IPS DF 6.9 (cell line): ENCODE results near the gene SNX14.
"Not testable (repeated sequence)": the region's sequence is repeated elsewhere in the genome, so short reads cannot be mapped to it uniquely, and the experiment has no call there.

Experiments
- DNase-seq: peaks from one replicate; pipeline ENCODE4 v3.0.0-alpha.2; 2013; ENCODE audit warnings: low read depth, low spot score
- H3K27ac ChIP-seq: one replicate; pipeline ENCODE4 v1.5.1; 2013; ENCODE audit warnings: low read length, control low read depth
- H3K27me3 ChIP-seq: 2 replicates; pipeline ENCODE4 v1.6.1; 2013; ENCODE audit warnings: mild to moderate bottlenecking, low read length; ENCODE audit not compliant: control insufficient read depth, insufficient read depth
- H3K36me3 ChIP-seq: 2 replicates; pipeline ENCODE4 v1.6.1; 2013; ENCODE audit warnings: low read length; ENCODE audit not compliant: control insufficient read depth, insufficient read depth
- H3K4me1 ChIP-seq: 2 replicates; pipeline ENCODE4 v1.6.1; 2013; ENCODE audit warnings: low read length; ENCODE audit not compliant: control insufficient read depth, insufficient read depth
- H3K4me3 ChIP-seq: 2 replicates; pipeline ENCODE4 v1.5.1; 2013; ENCODE audit warnings: mild to moderate bottlenecking, low read length
- H3K9me3 ChIP-seq: 2 replicates; pipeline ENCODE4 v1.6.1; 2013; ENCODE audit warnings: low read length, inconsistent platforms; ENCODE audit not compliant: control insufficient read depth, insufficient read depth
- WGBS: extraction: QIAGEN DNeasy Blood & Tissue Kit; methylation state at CpG from one replicate; pipeline ENCODE4 v1.1.7; 2013; ENCODE audit warnings: mixed read lengths, missing lambda C conversion rate; ENCODE audit not compliant: insufficient read length, insufficient coverage; 5-methylcytosine and 5-hydroxymethylcytosine counted together

The SNX14 gene

DNA sequence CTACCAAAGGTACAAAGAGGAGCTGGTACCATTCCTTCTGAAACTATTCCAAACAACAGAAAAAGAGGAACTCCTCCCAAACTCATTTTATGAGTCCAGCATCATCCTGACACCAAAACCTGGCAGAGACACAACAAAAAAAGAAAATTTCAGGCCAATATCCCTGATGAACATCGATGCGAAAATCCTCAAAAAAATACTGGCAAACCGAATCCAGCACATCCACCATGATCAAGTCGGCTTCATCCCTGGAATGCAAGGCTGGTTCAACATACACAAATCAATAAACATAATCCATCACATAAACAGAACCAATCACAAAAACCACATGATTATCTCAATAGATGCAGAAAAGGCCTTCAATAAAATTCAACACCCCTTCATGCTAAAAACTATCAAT, 10.8 kb downstream of the SNX14 start:
- H3K27me3 ChIP-seq, H3K4me1 ChIP-seq, H3K4me3 ChIP-seq, DNase-seq, H3K9me3 ChIP-seq, H3K36me3 ChIP-seq, H3K27ac ChIP-seq: not testable (repeated sequence)
- WGBS, result no CpG with 5 or more reads among the region's 4 CpGs

DNA sequence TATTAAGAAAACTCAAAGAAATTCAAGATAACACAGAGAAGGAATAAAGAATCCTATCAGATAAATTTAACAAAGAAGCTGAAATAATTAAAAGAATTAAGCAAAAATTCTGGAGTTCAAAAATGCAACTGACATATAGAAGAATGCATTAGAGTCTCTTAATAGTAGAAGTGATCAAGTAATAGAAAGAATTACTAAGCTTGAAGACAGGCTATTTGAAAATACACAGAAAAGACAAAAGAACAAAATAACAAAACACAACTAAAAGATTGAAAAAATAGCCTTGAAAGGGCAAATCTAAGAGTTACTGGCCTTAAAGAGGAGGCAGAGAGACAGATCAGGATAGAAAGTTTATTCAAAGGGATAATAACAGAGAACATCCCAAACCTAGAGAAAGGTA, 12.1 kb downstream of the SNX14 start:
- Histone ChIP-seq H3K4me1 (peaks cover 4% of the 10 kb centered on the region; the same call in 1 of the 2 replicates), H3K27me3 (no peaks in the 10 kb centered on the region), H3K27ac (no peak overlapping the region), H3K36me3 (no peaks in the 10 kb centered on the region), H3K4me3 (no peak overlapping the region), H3K9me3 (no peaks in the 10 kb centered on the region)
- no peak for DNase-seq

DNA sequence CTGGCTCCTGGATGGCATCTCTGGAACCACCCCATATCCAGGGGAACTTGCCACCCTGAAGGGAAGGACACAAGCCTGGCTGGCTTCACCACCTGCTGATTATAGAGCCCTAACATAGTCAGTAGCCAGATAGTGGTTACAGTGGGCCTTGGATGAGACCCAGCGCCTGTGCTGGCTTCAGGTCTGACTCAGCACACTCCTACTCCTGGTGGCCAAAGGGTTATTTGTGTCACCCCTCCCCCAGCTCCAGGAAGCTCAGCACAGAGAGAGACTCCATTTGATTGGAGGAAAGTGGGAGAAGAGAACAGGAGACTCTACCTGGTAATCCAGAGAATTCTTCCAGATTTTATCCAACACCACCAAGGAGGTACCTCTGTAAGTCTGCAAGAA, 12.8 kb downstream of the SNX14 start:
- H3K4me3 ChIP-seq, result no peak overlapping the region
- no CpG with 5 or more reads among the region's 1 CpG for WGBS

DNA sequence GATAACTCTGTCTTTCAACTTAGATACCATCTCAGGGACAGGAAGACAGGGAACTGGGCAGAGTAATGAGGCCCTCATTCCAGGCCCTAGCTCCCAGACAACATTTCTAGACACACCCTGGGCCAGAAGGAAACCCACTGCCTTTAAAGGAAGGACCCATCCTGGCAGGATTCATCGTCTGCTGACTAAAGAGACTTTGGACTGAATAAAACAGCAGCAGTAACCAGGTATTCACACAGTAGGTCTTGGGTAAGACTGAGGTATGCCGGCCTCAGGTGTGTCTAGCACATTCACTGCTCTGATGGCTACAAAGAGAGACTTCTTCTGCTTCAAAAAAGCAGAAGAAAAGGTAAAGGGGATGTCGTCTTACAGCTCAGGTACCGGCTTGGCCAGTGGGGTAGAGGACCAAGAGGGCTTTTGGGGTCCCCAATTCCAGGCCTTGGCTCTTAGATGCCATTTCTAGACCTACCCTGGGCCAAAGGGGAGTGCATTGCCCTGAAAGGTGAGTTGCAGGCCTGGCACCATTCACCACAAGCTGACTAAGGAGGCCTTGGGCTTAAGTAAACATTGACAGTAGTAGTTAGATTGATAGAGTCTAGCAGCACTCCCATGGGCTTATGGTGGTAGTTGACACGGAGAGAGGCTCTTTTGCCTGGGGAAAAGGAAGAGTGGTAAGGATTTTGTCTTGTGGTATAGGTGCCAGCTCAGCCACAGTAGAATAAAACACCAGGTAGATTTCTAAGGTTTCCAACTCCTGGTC, 13.4 kb downstream of the SNX14 start:
- no peaks in the 10 kb centered on the region for H3K9me3 ChIP-seq
- H3K4me3 ChIP-seq, result no peak overlapping the region
- no peak for DNase-seq

More for the DNA sequence above, 12.8 kb downstream of the SNX14 start:
- no peak for DNase-seq
- Histone ChIP-seq H3K27me3 (no peaks in the 10 kb centered on the region), H3K4me1 (peaks cover 4% of the 10 kb centered on the region; the same call in 1 of the 2 replicates), H3K27ac (no peak overlapping the region), H3K9me3 (no peaks in the 10 kb centered on the region), H3K36me3 (no peaks in the 10 kb centered on the region)

DNA sequence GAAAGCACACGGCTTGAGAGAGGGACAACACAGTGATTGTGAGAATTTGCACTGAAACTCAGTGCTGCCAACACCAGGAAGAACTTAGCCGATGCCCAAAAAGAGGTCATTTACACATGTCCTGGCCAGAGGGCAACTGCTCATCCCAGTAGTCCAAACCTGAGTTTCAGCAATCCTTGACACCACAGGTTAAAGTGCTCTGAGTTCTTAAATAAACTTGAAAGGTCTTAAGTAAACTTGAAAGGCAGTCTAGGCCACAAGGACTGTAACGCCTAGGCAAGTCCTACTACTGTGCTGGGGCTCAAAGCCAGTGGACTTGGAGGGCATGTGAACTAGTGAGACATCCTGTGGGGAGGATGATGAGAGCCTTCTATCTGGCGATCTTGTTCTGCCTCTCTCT, 14.1 kb downstream of the SNX14 start:
- peaks cover 4% of the 10 kb centered on the region; the same call in 1 of the 2 replicates for H3K4me1 ChIP-seq
- DNase-seq, result no peak
- no peaks in the 10 kb centered on the region for H3K9me3 ChIP-seq
- H3K27ac ChIP-seq, result no peak overlapping the region
- no peaks in the 10 kb centered on the region for H3K27me3 ChIP-seq
- no peak overlapping the region for H3K4me3 ChIP-seq
- WGBS, result no CpG with 5 or more reads among the region's 4 CpGs
- H3K36me3 ChIP-seq, result no peaks in the 10 kb centered on the region

More for the DNA sequence above, 13.4 kb downstream of the SNX14 start:
- H3K27me3 ChIP-seq, result no peaks in the 10 kb centered on the region
- WGBS, result no CpG with 5 or more reads among the region's 5 CpGs
- H3K36me3 ChIP-seq, result no peaks in the 10 kb centered on the region
- no peak overlapping the region for H3K27ac ChIP-seq
- H3K4me1 ChIP-seq, result peaks cover 4% of the 10 kb centered on the region; the same call in 1 of the 2 replicates

DNA sequence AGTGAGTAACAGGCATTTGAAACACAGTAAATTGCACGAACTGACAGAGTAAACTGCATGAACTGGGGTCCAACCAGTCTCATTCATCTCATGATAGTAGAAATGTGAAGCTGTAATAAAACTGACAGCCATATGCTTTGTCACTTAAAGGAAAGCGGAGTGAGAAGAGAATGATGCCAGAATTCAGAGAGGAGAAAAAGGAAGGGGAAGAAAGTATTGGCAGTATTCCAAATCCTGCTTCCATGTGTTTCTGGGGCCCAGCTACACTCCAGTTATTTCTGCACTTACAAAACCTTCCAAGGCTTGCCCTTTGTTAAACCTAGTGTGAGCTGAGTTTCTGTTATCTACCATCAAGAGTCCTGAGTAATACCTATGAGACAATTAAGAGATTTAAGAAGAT, 17.2 kb downstream of the SNX14 start:
- WGBS, result no CpG with 5 or more reads among the region's 2 CpGs
- no peak for DNase-seq

DNA sequence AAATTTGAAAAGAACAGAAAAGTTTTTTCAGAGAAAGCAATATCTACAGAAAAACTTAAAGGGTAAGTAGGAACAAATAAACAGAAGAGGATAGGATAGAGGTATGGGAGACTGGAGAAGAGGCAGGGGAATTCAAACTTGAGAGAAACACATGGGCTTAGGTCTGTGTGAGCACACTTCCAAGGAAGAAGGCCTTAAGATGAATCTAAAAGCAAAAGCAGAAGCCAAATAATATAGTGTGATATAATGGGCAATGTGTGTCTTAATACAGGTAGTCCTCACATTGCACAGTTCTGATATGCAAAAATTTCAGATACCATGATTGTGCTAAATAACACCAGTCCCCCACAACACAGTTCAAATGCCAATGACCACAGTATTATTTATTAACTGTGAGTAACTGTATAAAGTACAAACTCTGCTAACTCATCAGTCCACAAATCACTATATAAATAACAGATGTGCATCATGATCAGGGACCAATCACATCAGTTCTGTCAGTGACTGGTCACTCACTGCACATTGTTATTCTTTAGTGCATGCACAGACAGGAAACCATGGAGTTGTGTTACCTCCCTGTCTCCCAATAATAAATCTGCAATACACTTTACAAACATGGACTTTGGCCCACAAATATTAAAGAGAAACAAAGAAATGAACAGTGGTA, 18.6 kb downstream of the SNX14 start:
- H3K36me3 ChIP-seq, result no peaks in the 10 kb centered on the region
- no peak overlapping the region for H3K27ac ChIP-seq
- H3K27me3 ChIP-seq, result no peaks in the 10 kb centered on the region
- no peak overlapping the region for H3K4me3 ChIP-seq
- DNase-seq, result no peak
- no peaks in the 10 kb centered on the region for H3K9me3 ChIP-seq
- no peaks in the 10 kb centered on the region for H3K4me1 ChIP-seq

More for the DNA sequence above, 17.2 kb downstream of the SNX14 start:
- Histone ChIP-seq H3K27ac (no peak overlapping the region), H3K36me3 (no peaks in the 10 kb centered on the region), H3K4me1 (peaks cover 4% of the 10 kb centered on the region; the same call in 1 of the 2 replicates), H3K9me3 (no peaks in the 10 kb centered on the region), H3K4me3 (no peak overlapping the region), H3K27me3 (no peaks in the 10 kb centered on the region)

DNA sequence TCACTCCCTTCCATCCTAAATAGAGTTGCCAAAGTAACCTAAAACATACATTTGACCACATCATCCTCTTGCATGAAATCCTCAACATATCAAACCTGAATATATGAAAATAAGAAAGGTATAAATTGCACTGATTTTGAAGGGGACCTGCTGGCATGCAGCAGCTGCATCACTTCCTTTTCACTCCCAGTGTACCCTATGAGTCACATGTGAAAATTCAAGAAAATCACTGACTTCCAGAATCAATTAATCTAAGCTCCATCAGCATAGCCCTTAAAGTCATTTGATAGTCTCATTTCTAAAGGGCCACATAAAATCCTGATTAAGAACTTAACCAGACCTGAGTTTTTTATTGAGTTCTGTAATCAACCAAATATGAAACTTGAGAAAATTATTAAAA, 24.3 kb downstream of the SNX14 start:
- Histone ChIP-seq H3K4me3 (no peak overlapping the region), H3K9me3 (no peaks in the 10 kb centered on the region), H3K36me3 (no peaks in the 10 kb centered on the region), H3K4me1 (no peaks in the 10 kb centered on the region), H3K27ac (no peak overlapping the region), H3K27me3 (no peaks in the 10 kb centered on the region)
- DNase-seq, result no peak

DNA sequence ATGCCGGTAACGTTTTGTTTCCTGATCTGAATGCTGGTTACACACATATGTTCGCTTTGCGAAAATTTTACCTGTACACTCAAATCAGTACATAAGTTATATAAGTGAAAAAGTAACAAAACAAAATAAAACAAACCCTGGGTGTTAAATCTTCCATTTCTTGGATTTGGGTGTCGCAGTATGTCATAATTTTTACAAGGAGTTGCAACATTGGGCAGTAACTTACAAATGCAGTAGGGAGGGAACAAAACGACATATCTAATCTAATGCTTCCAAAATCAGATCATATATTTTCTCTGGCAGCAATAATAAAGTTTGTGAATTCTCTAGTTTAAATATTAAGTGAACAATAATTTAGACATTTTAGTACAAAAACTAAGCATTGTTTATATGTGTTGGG, 25.2 kb downstream of the SNX14 start:
- Histone ChIP-seq H3K9me3 (no peaks in the 10 kb centered on the region), H3K36me3 (no peaks in the 10 kb centered on the region), H3K27me3 (no peaks in the 10 kb centered on the region), H3K4me3 (no peak overlapping the region), H3K27ac (no peak overlapping the region), H3K4me1 (no peaks in the 10 kb centered on the region)
- no CpG with 5 or more reads among the region's 6 CpGs for WGBS
- no peak for DNase-seq

DNA sequence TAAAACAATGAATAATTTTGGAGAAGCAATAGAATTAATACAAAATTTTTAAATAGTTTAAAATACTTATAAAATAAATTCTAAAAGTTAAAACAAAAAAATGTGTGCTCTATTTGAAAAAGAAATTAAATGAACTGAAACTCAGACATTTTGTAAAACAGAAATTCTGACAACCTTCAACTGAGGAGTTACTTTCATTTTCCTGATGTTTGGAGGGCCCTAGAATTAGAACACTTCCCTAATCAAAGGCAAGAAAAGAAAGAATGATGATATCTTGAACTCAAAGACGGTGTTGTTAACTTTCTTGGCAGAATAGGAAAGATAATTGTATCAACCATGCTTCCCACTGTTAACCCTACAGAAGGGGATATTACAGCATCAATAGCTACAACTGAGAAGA, 27.9 kb downstream of the SNX14 start:
- Histone ChIP-seq H3K4me1 (no peaks in the 10 kb centered on the region), H3K27me3 (no peaks in the 10 kb centered on the region), H3K27ac (no peak overlapping the region), H3K36me3 (no peaks in the 10 kb centered on the region), H3K4me3 (no peak overlapping the region), H3K9me3 (no peaks in the 10 kb centered on the region)
- DNase-seq, result no peak
- no CpG with 5 or more reads among the region's 1 CpG for WGBS

DNA sequence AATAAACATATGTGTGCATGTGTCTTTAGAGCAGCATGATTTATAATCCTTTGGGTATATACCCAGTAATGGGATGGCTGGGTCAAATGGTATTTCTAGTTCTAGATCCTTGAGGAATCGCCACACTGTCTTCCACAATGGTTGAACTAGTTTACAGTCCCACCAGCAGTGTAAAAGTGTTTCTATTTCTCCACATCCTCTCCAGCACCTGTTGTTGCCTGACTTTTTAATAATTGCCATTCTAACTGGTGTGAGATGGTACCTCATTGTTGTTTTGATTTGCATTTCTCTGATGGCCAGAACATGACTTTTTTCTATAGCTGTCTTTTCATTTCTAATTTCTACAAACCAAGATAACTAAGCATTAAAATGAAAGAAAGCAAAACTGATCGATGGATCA, 29.4 kb downstream of the SNX14 start:
- DNase-seq, H3K9me3 ChIP-seq, H3K4me1 ChIP-seq, H3K4me3 ChIP-seq, H3K27ac ChIP-seq, H3K27me3 ChIP-seq, H3K36me3 ChIP-seq: not testable (repeated sequence)
- no CpG with 5 or more reads among the region's 2 CpGs for WGBS
